ENCODE measurements around the gene SLC35F3.

DNA sequence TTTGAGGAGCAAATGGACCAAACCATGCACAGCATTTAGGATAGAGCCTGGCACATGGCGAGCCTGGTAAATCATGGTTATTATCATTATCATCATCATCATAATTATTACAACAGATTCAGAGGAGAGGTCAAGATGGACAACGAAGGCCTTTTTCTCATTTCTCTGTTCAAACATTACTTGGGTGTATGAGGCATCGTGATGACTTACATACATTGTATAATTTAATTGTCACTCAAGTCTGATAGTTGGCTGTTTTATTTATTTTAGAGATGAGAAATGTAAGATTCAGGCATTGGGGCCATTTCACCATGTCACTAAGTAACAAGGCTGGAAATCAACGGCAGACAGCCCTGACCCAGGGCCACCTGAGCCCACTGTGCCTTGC is 68.1 kb downstream of the SLC35F3 start:
- TF ChIP-seq CTCF (IDR thresholded peaks at IDR 0.05) (no peak), POLR2A (IDR thresholded peaks at IDR 0.05) (no peak)

All from right lobe of liver (tissue), 4 donors.